Measurements from ENCODE around the gene PRKCA.

- TF ChIP-seq CTCF (IDR thresholded peaks at IDR 0.05; ENCODE audit: low read depth, low read length) = no peak
- TF ChIP-seq EZH2phosphoT487 (IDR thresholded peaks at IDR 0.05; ENCODE audit: low read depth) = no peak
These were observed 327.3 kb downstream of the PRKCA start for GRCh38 chr17:66629762-66630161.
